ENCODE data around the gene MCM8.
A peak's percentile ranks its signal among the peaks of the same experiment; 100 is the strongest.
"Not testable (repeated sequence)": the region's sequence is repeated elsewhere in the genome, so short reads cannot be mapped to it uniquely, and the experiment has no call there.

MCM8 gene

DNA sequence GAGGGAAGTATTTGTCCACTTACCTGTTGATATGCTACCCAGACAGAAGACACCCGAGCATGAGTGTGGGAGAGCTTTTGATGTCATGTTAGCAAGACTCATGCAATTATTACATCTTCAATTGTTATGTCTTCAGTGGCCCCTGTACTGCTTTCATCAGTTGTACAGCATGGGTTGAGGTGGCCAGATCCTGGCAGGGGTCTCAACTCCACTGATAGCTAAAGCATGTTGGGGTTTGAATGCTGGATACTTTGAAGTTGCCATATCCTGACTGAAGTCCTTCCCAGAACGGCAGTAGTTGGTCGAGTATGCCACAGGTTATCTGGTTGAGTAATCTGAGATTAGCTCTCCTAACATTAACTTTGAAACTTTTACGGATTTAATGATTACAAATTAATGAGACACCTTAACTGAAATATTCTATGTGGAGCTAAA is 56.7 kb downstream of the MCM8 start:
- peak; percentile 51 for DNase-seq

GRCh38 chr20:6007529-6008103 is 57.2 kb downstream of the MCM8 start:
- DNase-seq: no peak

- DNase-seq: peak; percentile 86
These were observed 57.8 kb downstream of the MCM8 start for GRCh38 chr20:6008254-6008653.

- no peak for DNase-seq
These were observed 61.7 kb downstream of the MCM8 start for GRCh38 chr20:6012179-6012578.

GRCh38 chr20:6014017-6014416 is 63.6 kb downstream of the MCM8 start:
- no peak for DNase-seq

DNA sequence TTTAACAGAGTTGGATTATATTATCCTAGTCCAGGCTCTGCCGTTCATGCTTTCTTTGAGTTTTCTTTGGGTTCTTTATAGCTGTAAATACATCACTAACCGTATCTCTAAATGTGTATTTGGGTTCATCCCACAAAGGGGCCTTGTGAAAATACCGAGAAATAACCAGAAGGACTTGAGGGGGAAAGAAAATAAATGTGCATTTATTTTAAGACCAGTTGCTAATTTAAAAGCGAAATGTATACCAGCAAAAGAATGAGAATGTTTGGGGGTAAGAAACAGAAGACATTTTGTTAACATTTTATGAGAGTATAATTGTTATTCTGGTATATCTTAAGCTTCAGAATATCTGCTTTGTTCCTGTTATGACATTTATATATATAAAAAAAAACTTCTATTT is 64.5 kb downstream of the MCM8 start:
- DNase-seq: no peak

- no peak for DNase-seq
These were observed 67.0 kb downstream of the MCM8 start for GRCh38 chr20:6017467-6017866.

GRCh38 chr20:6017880-6018279 is 67.4 kb downstream of the MCM8 start:
- no peak for DNase-seq

- DNase-seq: no peak
These were observed 74.3 kb downstream of the MCM8 start for GRCh38 chr20:6024768-6025167.

DNA sequence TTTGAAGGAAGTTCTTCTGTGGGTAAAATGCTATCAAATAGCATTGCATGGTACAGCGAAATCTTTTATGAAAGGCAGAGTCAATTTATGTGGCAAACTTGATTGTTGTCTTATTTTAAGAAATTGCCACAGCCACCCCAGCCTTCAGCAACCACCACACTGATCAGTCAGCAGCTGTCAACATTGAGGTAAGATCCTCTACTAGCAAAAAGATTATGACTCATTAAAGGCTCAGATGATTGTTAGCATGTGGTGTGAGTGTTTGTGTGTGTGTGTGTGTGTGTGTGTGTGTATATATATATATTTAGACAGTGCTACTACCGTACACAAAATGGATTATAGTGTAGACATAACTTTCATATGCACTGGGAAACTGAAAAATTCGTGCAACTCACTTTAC is 75.6 kb downstream of the MCM8 start:
- DNase-seq: no peak

GRCh38 chr20:6028818-6029217 is 78.4 kb downstream of the MCM8 start:
- DNase-seq: no peak

DNA sequence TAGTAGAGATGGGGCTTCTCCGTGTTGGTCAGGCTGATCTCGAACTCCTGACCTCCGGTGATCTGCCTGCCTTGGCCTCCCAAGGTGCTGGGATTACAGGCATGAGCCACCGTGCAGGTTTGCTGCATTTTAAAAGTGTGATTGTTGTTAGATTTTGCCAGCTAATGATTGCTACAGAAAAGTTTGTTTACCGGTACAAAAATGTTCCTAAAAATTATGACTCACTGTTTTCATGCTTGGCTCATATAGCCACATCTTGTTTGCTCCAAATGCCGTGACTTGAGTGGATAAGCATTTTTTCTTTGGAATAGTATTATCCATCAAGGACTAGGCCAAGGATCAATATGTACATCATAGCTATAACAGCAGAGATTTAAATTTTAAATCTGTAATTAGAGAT is 79.1 kb downstream of the MCM8 start:
- DNase-seq: no peak

GRCh38 chr20:6030453-6031080 is 80.1 kb downstream of the MCM8 start:
- no peak for DNase-seq

- DNase-seq: not testable (repeated sequence)
These were observed 82.5 kb downstream of the MCM8 start for GRCh38 chr20:6032907-6033306.

DNA sequence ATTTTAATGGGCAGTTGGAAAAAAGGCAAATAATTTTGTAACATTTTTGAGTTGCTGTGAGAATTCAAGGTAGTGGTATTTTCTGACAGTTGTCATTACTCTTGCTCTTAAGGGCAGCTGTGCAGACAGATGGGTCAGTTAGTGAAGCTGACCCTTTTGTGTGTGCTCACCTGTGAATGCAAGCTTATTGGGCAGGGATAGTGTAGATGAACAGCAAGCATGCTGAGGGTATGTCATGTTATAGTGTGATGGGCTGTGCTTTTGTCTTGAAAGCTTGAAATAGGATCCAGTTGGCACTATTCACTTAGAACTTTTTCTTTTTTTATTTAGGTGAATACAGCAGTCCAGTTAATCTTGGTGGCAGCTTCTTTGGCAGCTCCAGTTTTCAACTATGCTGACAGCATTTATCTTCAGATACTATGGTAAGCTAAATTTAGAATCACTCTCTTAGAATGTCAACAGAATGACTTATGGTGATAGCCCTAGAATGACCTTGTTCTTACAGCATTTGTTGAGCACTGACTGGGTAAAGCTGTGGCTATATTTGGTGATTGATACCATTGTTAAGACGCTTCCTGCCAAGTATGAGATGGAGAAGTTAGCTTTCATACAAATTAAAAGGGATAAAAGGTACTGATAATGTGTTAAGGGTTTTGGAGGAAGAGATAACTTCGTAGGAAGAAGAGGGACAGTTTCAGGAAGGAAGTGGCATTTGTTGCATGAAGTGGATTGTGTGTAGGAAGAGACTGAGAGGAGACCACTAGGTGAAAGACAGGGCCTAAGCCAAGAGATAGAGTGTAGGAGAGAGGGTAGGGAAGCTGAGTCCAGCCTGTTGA is 83.9 kb downstream of the MCM8 start:
- DNase-seq: no peak

DNA sequence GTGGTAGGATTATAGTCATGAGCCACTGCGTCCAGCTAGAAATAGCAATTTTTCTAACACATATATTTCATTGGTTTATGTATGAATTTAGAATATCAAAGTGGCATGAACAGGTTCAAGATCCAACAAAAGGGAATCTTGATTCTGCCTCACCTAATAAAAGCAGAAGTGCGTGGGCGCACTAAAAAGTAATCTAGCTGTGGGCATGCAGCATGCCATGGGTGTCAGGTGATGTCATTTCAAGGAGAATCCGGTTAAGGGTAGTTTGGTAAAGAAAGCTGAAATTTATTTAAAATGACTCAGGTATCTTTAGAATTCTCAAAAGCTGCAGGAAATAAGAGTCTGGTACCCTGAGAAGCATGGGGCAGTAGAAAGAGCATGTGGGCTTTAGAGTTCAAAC is 85.8 kb downstream of the MCM8 start:
- DNase-seq: no peak

DNA sequence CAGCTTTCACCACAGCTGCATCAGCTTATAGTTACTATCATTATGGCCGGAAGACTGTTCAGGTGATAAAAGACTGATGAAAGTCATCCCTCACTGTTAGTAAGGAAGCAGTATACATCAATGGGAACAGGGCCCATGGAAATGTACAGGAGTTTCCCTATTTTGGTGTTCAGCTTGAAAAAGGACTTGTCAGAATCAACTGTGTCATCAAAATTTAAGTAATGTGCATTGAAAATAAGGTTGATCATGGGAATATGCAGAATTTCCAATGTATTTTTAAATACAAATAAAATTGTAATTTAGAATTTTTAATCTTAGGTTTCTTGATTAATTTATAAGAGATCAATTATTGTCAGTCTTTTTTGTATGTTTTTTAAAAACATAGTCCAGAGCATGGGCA is 86.6 kb downstream of the MCM8 start:
- no peak for DNase-seq

GRCh38 chr20:6038256-6038655 is 87.8 kb downstream of the MCM8 start:
- DNase-seq: no peak

GRCh38 chr20:6039766-6040165 is 89.3 kb downstream of the MCM8 start:
- DNase-seq: no peak

DNA sequence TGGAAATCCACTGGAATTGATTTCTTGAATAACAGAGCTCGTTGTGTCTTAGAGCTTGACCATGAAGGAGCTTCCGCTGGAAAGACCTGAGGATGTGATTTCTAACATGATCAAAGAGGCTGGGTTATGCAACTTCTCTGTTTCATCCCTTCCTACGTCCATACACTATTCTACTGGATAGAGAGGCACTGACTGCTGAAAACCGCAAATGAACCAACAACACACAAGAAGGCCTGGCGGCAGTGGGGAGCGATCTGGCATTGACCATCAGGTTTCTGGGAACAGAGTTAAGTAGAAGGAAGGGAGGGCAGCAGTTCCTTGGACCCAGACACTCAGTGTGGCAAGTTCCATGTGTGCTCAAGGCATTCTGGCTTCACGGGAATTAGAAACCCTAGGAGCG is 90.1 kb downstream of the MCM8 start:
- no peak for DNase-seq

- no peak for DNase-seq
These were observed 90.7 kb downstream of the MCM8 start for GRCh38 chr20:6040958-6041807.

DNA sequence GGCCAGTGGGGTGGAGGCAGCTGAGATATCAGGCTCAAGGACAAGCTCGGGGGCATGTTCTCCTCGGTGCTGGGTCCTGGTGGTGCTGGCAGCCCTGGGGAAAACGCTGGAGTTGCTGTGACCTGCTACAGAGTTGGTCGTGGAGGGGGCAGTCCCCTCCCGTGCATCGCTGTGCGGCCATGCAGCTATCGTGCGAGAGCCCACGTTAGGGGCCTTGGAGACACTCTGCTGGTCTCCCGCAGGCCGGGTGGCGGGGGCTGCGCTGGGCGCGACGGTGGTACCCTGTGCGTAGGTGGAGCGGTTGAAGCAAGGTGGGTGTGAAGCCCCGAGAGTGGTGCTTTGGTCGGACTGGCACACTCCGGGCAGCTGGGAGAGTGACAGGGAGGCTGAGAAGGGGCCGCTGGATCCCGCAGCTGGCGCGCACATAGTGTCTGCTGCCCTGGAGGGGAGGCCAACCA is 91.4 kb downstream of the MCM8 start:
- DNase-seq: no peak

DNA sequence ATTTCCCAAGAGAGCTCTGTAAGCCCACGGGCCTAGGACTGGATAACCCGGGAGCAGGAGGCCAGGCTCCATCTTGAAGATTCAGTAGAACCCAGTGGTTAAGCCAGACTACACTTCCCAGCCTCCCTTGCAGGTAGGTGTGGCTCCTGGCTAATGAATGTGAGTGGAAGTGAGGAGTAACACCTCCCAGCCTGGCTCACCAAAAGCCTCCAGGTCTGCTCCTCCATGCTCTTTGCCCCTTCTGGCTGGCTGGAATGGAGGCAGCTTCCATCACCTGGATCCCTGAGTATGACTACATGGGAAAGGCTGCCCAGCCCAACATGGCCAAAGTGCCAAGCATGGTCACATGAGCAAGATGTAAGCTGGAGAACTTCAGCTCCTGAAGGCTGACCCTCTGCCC is 93.7 kb downstream of the MCM8 start:
- DNase-seq: no peak
